NCI-H2081 (cell line): ENCODE measurements around the gene KCNJ9.

ENCODE experiments used
- DNase-seq, 2 experiments: peaks; one replicate each; lab custom pipeline; 2025; lab: John Stamatoyannopoulos, UW

The KCNJ9 gene

DNA sequence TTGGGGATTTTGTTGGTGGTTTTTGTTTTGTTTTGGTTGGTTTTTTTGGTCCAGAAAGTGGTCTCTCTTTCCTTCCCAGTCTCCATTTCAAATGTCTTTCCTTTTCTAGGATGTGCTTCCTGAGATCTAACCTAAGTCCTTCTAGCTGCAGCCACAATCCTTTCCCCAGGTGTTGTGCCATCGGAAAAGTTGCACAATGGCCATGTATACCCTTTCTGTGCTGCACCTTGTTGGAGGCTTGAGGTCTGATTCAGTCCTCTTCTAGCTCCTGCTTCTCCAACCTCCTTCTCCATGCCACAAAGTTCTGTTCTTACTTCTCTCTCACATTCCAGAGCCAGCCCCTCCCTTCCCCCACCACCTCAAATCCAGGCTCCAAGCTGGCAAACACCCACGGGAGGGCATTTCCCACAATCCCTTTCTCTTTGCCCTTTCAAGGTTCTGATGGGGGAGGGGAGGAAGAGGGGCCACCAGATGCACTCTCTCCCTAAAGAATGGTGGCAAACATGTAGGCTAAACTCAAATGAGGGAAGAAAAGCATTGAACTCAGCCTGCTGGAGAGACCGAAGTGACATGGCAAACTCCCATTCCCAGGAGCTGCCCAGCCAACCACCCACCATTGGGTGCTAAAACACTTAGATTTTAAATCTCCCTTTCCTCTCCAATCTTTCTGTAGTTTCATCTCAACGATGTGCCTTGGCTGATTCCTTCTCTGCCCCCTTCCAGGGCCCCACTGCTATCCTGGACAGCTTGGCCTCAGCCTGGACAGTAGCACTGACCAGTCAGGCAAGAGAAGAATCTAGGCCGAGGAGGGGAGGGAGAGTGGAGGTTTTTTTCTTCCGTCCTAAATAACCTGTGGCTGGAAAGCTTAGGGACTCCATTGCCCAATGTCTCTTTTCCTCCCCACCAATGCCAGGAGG lies 14.3 kb upstream of the KCNJ9 start:
- DNase-seq, result no peak

- DNase-seq, result no peak
Measured at GRCh38 chr1:160068225-160068624, 13.1 kb upstream of the KCNJ9 start.

GRCh38 chr1:160069460-160070231 lies 11.7 kb upstream of the KCNJ9 start, which contains the start of gene KCNJ10:
Gene KCNJ10 (minus strand): TSS chr1:160070160. CDS start chr1:160042532, 27,628 bp downstream.
- DNase-seq, result no peak

GRCh38 chr1:160070243-160071163 lies 10.8 kb upstream of the KCNJ9 start:
- DNase-seq, result peak; percentile 40 to 68

GRCh38 chr1:160071289-160071688 lies 10.0 kb upstream of the KCNJ9 start:
- no peak for DNase-seq

GRCh38 chr1:160074865-160075264 lies 6.5 kb upstream of the KCNJ9 start:
- DNase-seq, result no peak

DNA sequence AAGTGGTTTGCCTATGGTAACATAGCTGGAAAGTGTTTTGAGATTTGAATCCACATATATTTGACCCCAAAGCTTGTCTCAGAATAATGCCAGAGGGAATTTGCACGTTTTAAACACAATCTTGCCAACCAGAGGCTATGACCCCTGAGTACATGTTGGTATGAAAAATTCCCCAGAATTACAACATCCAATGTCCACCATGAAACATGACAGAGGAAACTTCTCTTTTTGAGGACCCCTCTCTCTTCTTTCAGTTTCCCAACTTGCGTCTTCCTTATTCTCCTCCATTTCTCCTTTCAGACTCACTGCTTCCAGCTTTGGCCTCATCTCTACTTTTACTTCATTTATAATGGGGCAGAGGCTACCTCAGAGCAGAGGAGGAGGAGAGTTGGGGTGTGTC lies 5.5 kb upstream of the KCNJ9 start:
- DNase-seq, result no peak

DNA sequence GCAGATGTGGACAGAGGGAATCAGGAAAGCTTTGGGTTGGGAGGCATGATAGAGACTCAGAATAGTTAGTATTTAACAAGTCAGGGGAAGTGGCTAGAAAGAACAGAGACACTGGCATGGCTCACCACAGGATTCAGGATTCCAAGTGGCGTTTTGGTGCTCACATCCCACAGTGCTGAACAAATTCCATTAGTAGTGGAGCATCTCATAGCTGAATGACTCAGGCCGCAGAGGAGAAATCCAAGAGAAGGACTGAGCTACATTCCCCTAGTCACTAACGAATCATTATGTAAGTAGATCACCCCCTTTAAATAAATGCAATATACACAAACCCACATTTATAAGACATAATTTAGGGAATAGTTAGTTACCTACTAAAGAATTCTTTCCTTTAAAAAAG lies 5.0 kb upstream of the KCNJ9 start:
- no peak for DNase-seq

GRCh38 chr1:160077486-160077885 lies 3.9 kb upstream of the KCNJ9 start:
- DNase-seq, result no peak

DNA sequence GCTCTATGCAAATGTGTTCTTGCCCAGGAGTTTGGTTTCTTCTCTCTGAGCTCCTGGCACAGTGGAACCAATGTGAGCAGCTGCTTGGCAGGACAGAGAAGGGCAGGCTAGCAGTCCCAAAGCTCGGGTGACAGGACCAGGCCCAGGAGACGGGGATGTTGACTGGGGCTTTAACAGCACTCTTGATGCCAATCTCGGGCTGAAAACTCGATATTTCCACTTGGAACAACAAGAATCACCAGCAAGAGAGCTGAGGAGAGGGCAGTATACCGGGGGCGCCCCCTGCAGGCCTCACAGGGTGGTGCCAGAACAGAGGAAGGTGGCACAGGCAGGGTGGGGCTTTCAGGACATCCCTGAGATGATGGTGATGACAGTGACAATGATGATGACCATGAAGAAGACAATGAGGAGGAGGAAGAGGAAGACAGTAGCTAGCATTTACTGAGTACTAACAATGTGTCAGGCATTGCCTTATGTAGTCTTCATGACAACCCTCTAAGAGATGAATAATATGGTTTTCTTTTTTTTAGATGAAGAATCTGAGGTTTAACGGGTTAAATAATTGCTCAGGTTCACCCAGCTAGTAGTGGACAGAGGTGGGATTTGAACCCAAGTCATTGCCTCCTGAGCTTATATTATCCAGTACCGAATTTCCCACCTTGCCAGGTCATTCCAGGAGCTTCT lies 2.7 kb upstream of the KCNJ9 start:
- DNase-seq, result peak; percentile 33 to 41

DNA sequence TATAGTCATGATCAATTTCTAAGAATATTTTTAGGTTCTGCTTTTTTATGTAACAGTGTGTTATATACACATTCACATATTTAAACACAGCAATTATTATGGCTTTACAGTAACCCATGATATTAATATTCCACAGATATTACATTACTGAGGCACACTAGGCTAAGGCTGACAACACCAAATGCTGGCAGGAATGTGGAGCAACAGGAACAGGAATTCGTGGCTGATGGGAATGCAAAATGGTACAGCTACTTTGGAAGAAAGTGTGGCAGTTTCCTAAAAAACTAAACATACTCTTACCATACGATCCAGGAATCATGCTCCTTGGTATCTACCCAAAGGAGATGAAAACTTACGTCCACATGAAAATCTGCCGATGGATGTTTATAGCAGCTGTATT lies 1.9 kb upstream of the KCNJ9 start:
- DNase-seq, result no peak

GRCh38 chr1:160080381-160081100 lies 797 bp upstream of the KCNJ9 start:
- DNase-seq, result peak in 1 of 2 experiments; percentile 17

GRCh38 chr1:160082487-160082886 lies 1.1 kb downstream of the KCNJ9 start:
- no peak for DNase-seq

DNA sequence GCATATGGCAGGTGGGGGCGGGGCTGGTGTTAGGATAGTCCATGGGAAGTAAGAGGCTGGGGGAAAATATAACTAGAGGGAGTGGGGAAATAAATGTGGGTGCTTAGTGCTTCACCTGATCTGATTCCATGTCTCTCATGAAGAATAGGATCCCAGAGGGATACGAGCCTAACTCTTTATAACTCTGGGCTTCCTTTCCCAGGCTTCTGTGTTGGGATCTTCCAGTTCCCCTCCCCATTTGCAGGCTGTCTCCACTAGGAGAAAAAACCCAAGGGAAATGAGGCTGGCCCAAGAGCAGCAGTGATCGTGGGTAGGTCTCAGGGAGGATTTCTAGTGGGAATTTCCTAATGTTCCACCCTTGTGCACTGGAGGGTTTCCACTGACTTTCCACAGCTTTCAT lies 1.6 kb downstream of the KCNJ9 start:
- no peak for DNase-seq

- peak; percentile 87 to 88 for DNase-seq
Measured at GRCh38 chr1:160083968-160084770, 2.8 kb downstream of the KCNJ9 start.

- no peak for DNase-seq
Measured at GRCh38 chr1:160084771-160085321, 3.5 kb downstream of the KCNJ9 start.

GRCh38 chr1:160085686-160086455 lies 4.5 kb downstream of the KCNJ9 start:
- DNase-seq, result peak; percentile 77

GRCh38 chr1:160086456-160086892 lies 5.1 kb downstream of the KCNJ9 start:
- no peak for DNase-seq
